Measurements from ENCODE around the gene SEMA6A.

DNA sequence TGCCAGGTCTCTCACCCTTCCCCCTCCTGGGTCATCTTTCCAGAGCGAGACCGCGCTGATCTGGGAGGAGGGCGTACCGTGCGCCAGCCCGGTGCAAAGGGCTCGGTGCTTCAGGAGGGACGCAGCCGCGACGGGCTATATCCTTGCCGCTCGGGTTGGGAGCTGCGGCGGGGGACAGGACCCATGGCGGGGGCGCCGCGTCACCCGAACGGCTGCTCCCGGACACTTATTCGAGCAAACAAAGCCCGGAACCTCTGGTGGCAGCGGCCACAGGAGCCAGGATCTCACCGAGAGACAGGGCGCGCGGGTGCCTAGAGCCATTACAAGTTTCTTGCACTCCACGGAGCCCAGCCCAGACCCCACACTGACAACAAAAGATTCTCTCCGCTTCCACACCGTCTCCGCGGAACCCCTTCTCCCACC lies 1.3 kb downstream of the SEMA6A start:
- no peak for TF ChIP-seq POLR2AphosphoS5 (IDR thresholded peaks at IDR 0.05; ENCODE audit: low read depth, low read length)
- no peak for TF ChIP-seq FOXJ3 (CRISPR knock-in tag; IDR thresholded peaks at IDR 0.05)
- TF ChIP-seq, protein P1, sequence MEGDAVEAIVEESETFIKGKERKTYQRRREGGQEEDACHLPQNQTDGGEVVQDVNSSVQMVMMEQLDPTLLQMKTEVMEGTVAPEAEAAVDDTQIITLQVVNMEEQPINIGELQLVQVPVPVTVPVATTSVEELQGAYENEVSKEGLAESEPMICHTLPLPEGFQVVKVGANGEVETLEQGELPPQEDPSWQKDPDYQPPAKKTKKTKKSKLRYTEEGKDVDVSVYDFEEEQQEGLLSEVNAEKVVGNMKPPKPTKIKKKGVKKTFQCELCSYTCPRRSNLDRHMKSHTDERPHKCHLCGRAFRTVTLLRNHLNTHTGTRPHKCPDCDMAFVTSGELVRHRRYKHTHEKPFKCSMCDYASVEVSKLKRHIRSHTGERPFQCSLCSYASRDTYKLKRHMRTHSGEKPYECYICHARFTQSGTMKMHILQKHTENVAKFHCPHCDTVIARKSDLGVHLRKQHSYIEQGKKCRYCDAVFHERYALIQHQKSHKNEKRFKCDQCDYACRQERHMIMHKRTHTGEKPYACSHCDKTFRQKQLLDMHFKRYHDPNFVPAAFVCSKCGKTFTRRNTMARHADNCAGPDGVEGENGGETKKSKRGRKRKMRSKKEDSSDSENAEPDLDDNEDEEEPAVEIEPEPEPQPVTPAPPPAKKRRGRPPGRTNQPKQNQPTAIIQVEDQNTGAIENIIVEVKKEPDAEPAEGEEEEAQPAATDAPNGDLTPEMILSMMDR (IDR thresholded peaks at IDR 0.05), result no peak
- no peak for TF ChIP-seq EZH2phosphoT487 (IDR thresholded peaks at IDR 0.05; ENCODE audit: borderline replicate concordance, low read depth)
- no peak for TF ChIP-seq MEF2A (IDR thresholded peaks at IDR 0.05; ENCODE audit: borderline replicate concordance, low read depth)
- TF ChIP-seq CHD2 (IDR thresholded peaks at IDR 0.05; ENCODE audit: low read length, partially characterized antibody), result no peak
- no peak for TF ChIP-seq JUND (IDR thresholded peaks at IDR 0.05)
- no peak for TF ChIP-seq SIN3A (IDR thresholded peaks at IDR 0.05; ENCODE audit: borderline replicate concordance, low read depth, low read length)
- TF ChIP-seq, protein P2, sequence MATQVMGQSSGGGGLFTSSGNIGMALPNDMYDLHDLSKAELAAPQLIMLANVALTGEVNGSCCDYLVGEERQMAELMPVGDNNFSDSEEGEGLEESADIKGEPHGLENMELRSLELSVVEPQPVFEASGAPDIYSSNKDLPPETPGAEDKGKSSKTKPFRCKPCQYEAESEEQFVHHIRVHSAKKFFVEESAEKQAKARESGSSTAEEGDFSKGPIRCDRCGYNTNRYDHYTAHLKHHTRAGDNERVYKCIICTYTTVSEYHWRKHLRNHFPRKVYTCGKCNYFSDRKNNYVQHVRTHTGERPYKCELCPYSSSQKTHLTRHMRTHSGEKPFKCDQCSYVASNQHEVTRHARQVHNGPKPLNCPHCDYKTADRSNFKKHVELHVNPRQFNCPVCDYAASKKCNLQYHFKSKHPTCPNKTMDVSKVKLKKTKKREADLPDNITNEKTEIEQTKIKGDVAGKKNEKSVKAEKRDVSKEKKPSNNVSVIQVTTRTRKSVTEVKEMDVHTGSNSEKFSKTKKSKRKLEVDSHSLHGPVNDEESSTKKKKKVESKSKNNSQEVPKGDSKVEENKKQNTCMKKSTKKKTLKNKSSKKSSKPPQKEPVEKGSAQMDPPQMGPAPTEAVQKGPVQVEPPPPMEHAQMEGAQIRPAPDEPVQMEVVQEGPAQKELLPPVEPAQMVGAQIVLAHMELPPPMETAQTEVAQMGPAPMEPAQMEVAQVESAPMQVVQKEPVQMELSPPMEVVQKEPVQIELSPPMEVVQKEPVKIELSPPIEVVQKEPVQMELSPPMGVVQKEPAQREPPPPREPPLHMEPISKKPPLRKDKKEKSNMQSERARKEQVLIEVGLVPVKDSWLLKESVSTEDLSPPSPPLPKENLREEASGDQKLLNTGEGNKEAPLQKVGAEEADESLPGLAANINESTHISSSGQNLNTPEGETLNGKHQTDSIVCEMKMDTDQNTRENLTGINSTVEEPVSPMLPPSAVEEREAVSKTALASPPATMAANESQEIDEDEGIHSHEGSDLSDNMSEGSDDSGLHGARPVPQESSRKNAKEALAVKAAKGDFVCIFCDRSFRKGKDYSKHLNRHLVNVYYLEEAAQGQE (IDR thresholded peaks at IDR 0.05; ENCODE audit: low read depth, low read length), result no peak
- TF ChIP-seq EP300 (IDR thresholded peaks at IDR 0.05; ENCODE audit: borderline replicate concordance in 1 of 2, low read depth in 1 of 2, low read length in 1 of 2), result no peak
- no peak for TF ChIP-seq TCF12 (IDR thresholded peaks at IDR 0.05)
- no peak for TF ChIP-seq RFX5 (IDR thresholded peaks at IDR 0.05; ENCODE audit: low read length)
- TF ChIP-seq RAD21 (IDR thresholded peaks at IDR 0.05; ENCODE audit: low read length), result no peak
